K562 (cell line): Measurements from ENCODE around the gene PIK3R4. TPM values are rescaled to one million over a fixed set of nuclear protein-coding genes. Genes with fewer than 3 reads are reported as not detected.

Experiments
- ATAC-seq: fragments of 200-7000 bp; cut with Tn5 transposase; 3 replicates; pipeline ENCODE4 v1.9.1; 2020; ENCODE audit warnings: moderate library complexity
- BruUV-seq: library from RNA; stranded (reverse); fragments of 400-500 nt; replicated peaks from 2 replicates; lab custom pipeline; 2021; lab: Mats Ljungman, UMichigan
- CTCF ChIA-PET: fragments of 300-600 bp; formaldehyde crosslinking; extraction: SDS; loops from one replicate; lab custom pipeline; 2021; ENCODE audit warnings: low intra/inter-chr PET ratio; lab: Yijun Ruan, JAX
- POLR2A ChIA-PET: fragments of 300-600, 350-650 bp; sonication (Branson Sonifier 250); formaldehyde crosslinking; extraction: SDS; loops from one replicate; lab custom pipeline; 2021; ENCODE audit warnings: antibody characterized with exemption, inconsistent platforms; lab: Yijun Ruan, JAX
- DNase-seq, 4 experiments: peaks; one replicate each; pipeline versions ENCODE4 v3.0.0 to v3.0.0-alpha.2; 2011 to 2018; ENCODE audit warnings: low spot score in 3 of 4, mixed read lengths in 3 of 4; ENCODE audit errors: extremely low read depth in 1 of 4
- FAIRE-seq: peaks from 2 replicates; lab custom pipeline; 2011; peaks lifted over from hg19 to GRCh38; lab: Jason Lieb, UNC
- H2AFZ ChIP-seq: 2 replicates; pipeline ENCODE4 v1.6.0; 2011; ENCODE audit warnings: low read depth, low read length, control low read depth, inconsistent platforms
- H3K27ac ChIP-seq: fragments of 200-600 bp; 3 replicates; pipeline ENCODE4 v1.8.0; 2011; ENCODE audit warnings: low read depth, mild to moderate bottlenecking, control low read depth, inconsistent platforms, low read length, moderate library complexity, mixed read lengths; ENCODE audit errors: extremely low read depth
- H3K27me3 ChIP-seq, 2 experiments: fragments of 300-600 bp in 1 of 2; 2 replicates in 1 of 2; 3 replicates in 1 of 2; pipeline versions ENCODE4 v1.6.0 to v1.8.0; 2011; ENCODE audit warnings: inconsistent platforms in 2 of 2, low read length in 2 of 2, mild to moderate bottlenecking in 1 of 2, mixed read lengths in 1 of 2, moderate library complexity in 1 of 2; ENCODE audit not compliant: control insufficient read depth in 2 of 2, insufficient read depth in 2 of 2
- H3K36me3 ChIP-seq: fragments of 300-600 bp; 3 replicates; pipeline ENCODE4 v1.8.0; 2011; ENCODE audit warnings: mild to moderate bottlenecking, low read length, inconsistent platforms; ENCODE audit not compliant: control insufficient read depth, insufficient read depth
- H3K4me1 ChIP-seq, 2 experiments: fragments of 200-600 bp in 1 of 2; replicated peaks in 1 of 2; 2 replicates in 1 of 2; 3 replicates in 1 of 2; pipeline versions ENCODE4 v1.5.1 to v1.8.0; 2011; ENCODE audit warnings: inconsistent platforms in 2 of 2, low read length in 2 of 2, mild to moderate bottlenecking in 1 of 2, mixed read lengths in 1 of 2, moderate library complexity in 1 of 2; ENCODE audit not compliant: control insufficient read depth in 2 of 2, insufficient read depth in 2 of 2
- H3K4me2 ChIP-seq: 2 replicates; pipeline ENCODE4 v1.6.1; 2011; ENCODE audit warnings: low read length, control low read depth, inconsistent platforms, mixed read lengths; ENCODE audit not compliant: insufficient read depth
- H3K4me3 ChIP-seq: fragments of 200-600 bp; sonication (generic), shearing (Covaris generic); 2 replicates; pipeline ENCODE4 v1.5.1; 2016; ENCODE audit warnings: control low read depth, inconsistent platforms
- H3K79me2 ChIP-seq: fragments of 200-600 bp; 3 replicates; pipeline ENCODE4 v1.8.0; 2011; ENCODE audit warnings: low read length, inconsistent platforms; ENCODE audit not compliant: control insufficient read depth, insufficient read depth
- H3K9ac ChIP-seq, 2 experiments: 2 replicates each; pipeline versions ENCODE4 v1.6.0 to v1.6.1; 2011; ENCODE audit warnings: low read depth in 2 of 2, low read length in 2 of 2, control low read depth in 1 of 2, inconsistent platforms in 1 of 2, mild to moderate bottlenecking in 1 of 2, mixed read lengths in 1 of 2; ENCODE audit not compliant: insufficient read depth in 1 of 2
- H3K9me1 ChIP-seq: one replicate; pipeline ENCODE4 v1.6.0; 2011; ENCODE audit warnings: inconsistent platforms, mild to moderate bottlenecking, low read length, moderate library complexity; ENCODE audit not compliant: control insufficient read depth, insufficient read depth
- H3K9me3 ChIP-seq: replicated peaks from 2 replicates; pipeline ENCODE4 v1.5.1; 2011; ENCODE audit warnings: low read depth, low read length, inconsistent platforms; ENCODE audit not compliant: control insufficient read depth, insufficient read depth
- H4K20me1 ChIP-seq: replicated peaks from 2 replicates; pipeline ENCODE4 v1.6.1; 2011; ENCODE audit warnings: low read length, inconsistent platforms, mixed read lengths; ENCODE audit not compliant: control insufficient read depth, insufficient read depth
- ETV5 ChIP-seq: sonication (generic); formaldehyde crosslinking; IDR thresholded peaks from 2 replicates; pipeline ENCODE4 v1.4.0; 2020; ENCODE audit warnings: low read depth, mild to moderate bottlenecking, missing genetic modification reagents
- FOXA3 ChIP-seq, 2 experiments: fragments of 450-650 bp in 1 of 2; sonication (generic) in 1 of 2; formaldehyde crosslinking; IDR thresholded peaks in 1 of 2; conservative IDR thresholded peaks in 1 of 2; 2 replicates each; pipeline versions ENCODE4 v1.4.0 to v1.8.0; 2020 to 2022; ENCODE audit warnings: mild to moderate bottlenecking in 2 of 2, missing genetic modification reagents in 1 of 2
- PHB ChIP-seq: fragments of 250-450 bp; sonication (Bioruptor Pico); IDR thresholded peaks from 2 replicates; pipeline ENCODE4 v1.5.0; 2021
- POLR2B ChIP-seq: fragments of 450-650 bp; IDR thresholded peaks from 2 replicates; pipeline ENCODE4 v1.6.1; 2018; ENCODE audit warnings: low read depth; ENCODE audit not compliant: partially characterized antibody
- POLR3G ChIP-seq: IDR thresholded peaks from 2 replicates; pipeline ENCODE4 v1.6.1; 2011; ENCODE audit not compliant: insufficient read length, insufficient replicate concordance; ENCODE audit errors: extremely low read depth
- SIX5 ChIP-seq, 2 experiments: IDR thresholded peaks; 2 replicates each; pipeline ENCODE4 v1.6.1; 2011; ENCODE audit warnings: low read length in 2 of 2, borderline replicate concordance in 1 of 2, low read depth in 1 of 2, mild to moderate bottlenecking in 1 of 2, moderate library complexity in 1 of 2; ENCODE audit not compliant: insufficient read depth in 1 of 2
- SRF ChIP-seq, 2 experiments: fragments of 250-450, 450-650 bp in 1 of 2; sonication (Bioruptor Pico) in 1 of 2; sonication (generic) in 1 of 2; formaldehyde crosslinking; IDR thresholded peaks; 2 replicates each; pipeline versions ENCODE4 v1.5.0 to v1.5.1; 2020 to 2022; ENCODE audit warnings: mild to moderate bottlenecking in 1 of 2, missing genetic modification reagents in 1 of 2
- ZC3H8 ChIP-seq: fragments of 450-650 bp; IDR thresholded peaks from 2 replicates; pipeline ENCODE4 v1.6.1; 2017
- ZNF57 ChIP-seq: fragments of 450-650 bp; formaldehyde crosslinking; IDR thresholded peaks from 2 replicates; pipeline ENCODE4 v1.4.0; 2020; ENCODE audit warnings: mild to moderate bottlenecking, moderate library complexity
- ZNF780A ChIP-seq: fragments of 250-450 bp; sonication (Bioruptor Pico); IDR thresholded peaks from 2 replicates; pipeline ENCODE4 v1.5.0; 2021; ENCODE audit warnings: mild to moderate bottlenecking
- WGBS: fragments of 100-300 bp; shearing (Covaris generic); methylation state at CpG from one replicate; pipeline ENCODE4 v1.1.6; 2016; ENCODE audit warnings: low coverage, mixed read lengths; ENCODE audit not compliant: insufficient coverage; ENCODE audit errors: missing lambda C conversion rate; 5-methylcytosine and 5-hydroxymethylcytosine counted together
- in situ Hi-C: fragments of 300-500 bp; cut with MboI; formaldehyde crosslinking; loops from 4 replicates; pipeline ENCODE4 v1.15.0; 2018; ENCODE audit warnings: inconsistent platforms, mixed read lengths
- intact Hi-C: fragments of 100-400 bp; cut with micrococcal nuclease; formaldehyde crosslinking; loops from 2 replicates; pipeline ENCODE4 v1.14.2; 2022
- polyA plus RNA-seq, 8 experiments: library from polyadenylated mRNA; depleted of rRNA in 4 of 8; stranded (reverse) in 5 of 8; unstranded in 3 of 8; fragments of >200 nt; fragmentation: Nextera tagmentation in 2 of 8; fragmentation: Illumina TruSeq in 1 of 8; extraction: Ambion mirVana in 2 of 8; extraction: Trizol in 1 of 8; gene quantifications; 2 replicates each; pipeline versions ENCODE4 v1.2.1 to v1.2.3, GENCODE V29; 2011 to 2014; ENCODE audit warnings: inconsistent platforms in 1 of 8, missing spikeins in 1 of 8
- total RNA-seq, 7 experiments: library from RNA; depleted of rRNA in 6 of 7; stranded (reverse); fragments of >200 nt in 6 of 7; fragmentation: Illumina TruSeq in 2 of 7; extraction: Trizol in 2 of 7; gene quantifications; 2 replicates each; pipeline versions ENCODE4 v1.2.1 to v1.2.3, GENCODE V29; 2011 to 2021; ENCODE audit warnings: low replicate concordance in 1 of 7

PIK3R4 gene
- total and polyA plus RNA-seq, 9 of the 15 experiments (the other 6 are each of a cell fraction or from before 2014, with no cell fraction given) = 20.6 to 45.8 (median 26.0) TPM

GRCh38 chr3:130711565-130712324 lies 34.9 kb downstream of the PIK3R4 start:
- no peak overlapping the region for H2AFZ ChIP-seq
- no peak for ATAC-seq
- no peak overlapping the region for H3K4me3 ChIP-seq
- in situ Hi-C loops = no loop called here
- 84% methylated on average over 4 of the region's 4 CpGs for WGBS
- no peak overlapping the region for H3K9ac ChIP-seq
- no peak overlapping the region for H3K4me2 ChIP-seq
- no peak for TF ChIP-seq POLR2B
- TF ChIP-seq SRF (CRISPR knock-in tag; IDR thresholded peaks at IDR 0.05) = no peak
- TF ChIP-seq ZC3H8 = no peak
- no peak for TF ChIP-seq SIX5 (IDR thresholded peaks at IDR 0.05; ENCODE audit: borderline replicate concordance in 1 of 2, insufficient read depth in 1 of 2, low read depth in 1 of 2, low read length in 2 of 2)
- TF ChIP-seq ETV5 = no peak
- no peak for TF ChIP-seq ZNF57
- no peak for TF ChIP-seq PHB (CRISPR knock-in tag)
- TF ChIP-seq POLR3G = no peak
- TF ChIP-seq ZNF780A (CRISPR knock-in tag) = no peak
- no peak for TF ChIP-seq FOXA3 (CRISPR knock-in tag; conservative IDR thresholded peaks at IDR 0.05 in 1 of 2, IDR thresholded peaks at IDR 0.05 in 1 of 2)
- TF ChIP-seq, all 486 proteins: peak for 0
- no peaks in the 10 kb centered on the region for H3K9me3 ChIP-seq
- no peaks in the 10 kb centered on the region for H3K27me3 ChIP-seq
- intact Hi-C loops = no loop called here
- no peaks in the 10 kb centered on the region for H3K9me1 ChIP-seq
- CTCF ChIA-PET = no interaction called here
- POLR2A ChIA-PET = interaction anchor here (0.8 to 1.0 kb wide), 2 partner anchors 14 to 15 kb away, joined by 3 read pairs; no protein-coding TSS in a partner anchor
- peaks cover 43% of the 10 kb centered on the region for H3K36me3 ChIP-seq
- peaks cover 4 to 7% of the 10 kb centered on the region in 2 experiments; a peak in 3 of 5 replicates for H3K4me1 ChIP-seq
- no peaks in the 10 kb centered on the region for H3K79me2 ChIP-seq
- no peak overlapping the region for H3K27ac ChIP-seq
- no peak for DNase-seq
- BruUV-seq = no TSS peak
- no peaks in the 10 kb centered on the region for H4K20me1 ChIP-seq
- no peak for FAIRE-seq
